ENCODE measurements around the gene VAMP7. TPM values are rescaled to one million over a fixed set of nuclear protein-coding genes. Genes with fewer than 3 reads are reported as not detected.
"Not testable (repeated sequence)": the region's sequence is repeated elsewhere in the genome, so short reads cannot be mapped to it uniquely, and the experiment has no call there.

Gene VAMP7
- total and polyA plus RNA-seq, 10 of the 15 experiments (the other 5 are each of a cell fraction or from before 2014, with no cell fraction given): 15.1 to 52.4 (median 35.8) TPM

- TF ChIP-seq USF2 (IDR thresholded peaks at IDR 0.05; ENCODE audit: borderline replicate concordance, low read depth, low read length): no peak
Measured at GRCh38 chrX:155899366-155899765, 18.2 kb downstream of the VAMP7 start (continued).

GRCh38 chrX:155900765-155901164 lies 19.6 kb downstream of the VAMP7 start:
- in situ Hi-C loops (cut with MboI): no loop called here
- H3K4me3 ChIP-seq: no peak overlapping the region
- no peaks in the 10 kb centered on the region for H3K79me2 ChIP-seq (ENCODE audit: control insufficient read depth, insufficient read depth, low read length)
- no peaks in the 10 kb centered on the region for H3K4me1 ChIP-seq (ENCODE audit: control insufficient read depth, insufficient read depth, low read length)
- CTCF ChIA-PET: no interaction called here
- ATAC-seq (no peak), FAIRE-seq (no peak), DNase-seq (ENCODE audit: low read depth, low spot score) (no peak)
- TF ChIP-seq MYC (IDR thresholded peaks at IDR 0.05; ENCODE audit: insufficient read depth, insufficient read length, insufficient replicate concordance, low read length, severe bottlenecking): no peak
- no peak for TF ChIP-seq BMI1 (IDR thresholded peaks at IDR 0.05; ENCODE audit: borderline replicate concordance)
- no peak for TF ChIP-seq SUZ12 (IDR thresholded peaks at IDR 0.05; ENCODE audit: unreplicated experiment)
- no peak for TF ChIP-seq RUNX3 (IDR thresholded peaks at IDR 0.05; ENCODE audit: low read length)
- TF ChIP-seq NFYA (IDR thresholded peaks at IDR 0.05; ENCODE audit: borderline replicate concordance, low read depth, low read length): no peak
- TF ChIP-seq TCF3 (IDR thresholded peaks at IDR 0.05; ENCODE audit: borderline replicate concordance, insufficient read depth, low read depth, low read length): no peak
- no peak for TF ChIP-seq RAD51 (IDR thresholded peaks at IDR 0.05)
- H3K27ac ChIP-seq (ENCODE audit: control insufficient read depth, insufficient read depth): no peak overlapping the region
- POLR2A ChIA-PET: no interaction called here
- no peaks in the 10 kb centered on the region for H3K27me3 ChIP-seq (replicated peaks in 1 of 2; ENCODE audit: control insufficient read depth in 2 of 2, insufficient read depth in 2 of 2, low read length in 1 of 2)
- BruUV-seq (replicated peaks): no TSS peak
- intact Hi-C loops (cut with micrococcal nuclease; ENCODE audit: unreplicated experiment): no loop called here
- no peak overlapping the region for H2AFZ ChIP-seq (ENCODE audit: control insufficient read depth, low read depth, low read length)
- no peak overlapping the region for H3K4me2 ChIP-seq (ENCODE audit: control insufficient read depth, insufficient read depth)
- H3K36me3 ChIP-seq (ENCODE audit: control insufficient read depth in 2 of 2, insufficient read depth in 2 of 2, low read length in 1 of 2): peaks cover 0 to 3% of the 10 kb centered on the region in 2 experiments; a peak in 1 of 4 replicates
- no peak overlapping the region for H3K9ac ChIP-seq (ENCODE audit: control insufficient read depth, insufficient read depth, low read length)
- SMC1A ChIA-PET (ENCODE audit: uncharacterized antibody, unreplicated experiment): no interaction called here
- H3K9me3 ChIP-seq (replicated peaks; ENCODE audit: control insufficient read depth, insufficient read depth, low read length): no peaks in the 10 kb centered on the region; the same call in 2 of the 3 replicates
- no peaks in the 10 kb centered on the region for H4K20me1 ChIP-seq (ENCODE audit: control insufficient read depth, insufficient read depth)
- RAD21 ChIA-PET (ENCODE audit: unreplicated experiment): no interaction called here
- 66% methylated on average over 2 of the region's 2 CpGs for WGBS (ENCODE audit: insufficient coverage, insufficient replicate concordance, low lambda C conversion rate, missing lambda C conversion rate)

GRCh38 chrX:155907661-155908060 lies 26.5 kb downstream of the VAMP7 start:
- 86% methylated on average over 23 of the region's 26 CpGs for WGBS (ENCODE audit: insufficient coverage, insufficient replicate concordance, low lambda C conversion rate, missing lambda C conversion rate)
- RAD21 ChIA-PET (ENCODE audit: unreplicated experiment); H3K9ac ChIP-seq (ENCODE audit: control insufficient read depth, insufficient read depth, low read length); CTCF ChIA-PET; H3K4me2 ChIP-seq (ENCODE audit: control insufficient read depth, insufficient read depth); SMC1A ChIA-PET (ENCODE audit: uncharacterized antibody, unreplicated experiment); POLR2A ChIA-PET; H3K9me3 ChIP-seq (replicated peaks; ENCODE audit: control insufficient read depth, insufficient read depth, low read length); BruUV-seq (replicated peaks); ATAC-seq; H3K36me3 ChIP-seq (ENCODE audit: control insufficient read depth in 2 of 2, insufficient read depth in 2 of 2, low read length in 1 of 2); H3K27me3 ChIP-seq (replicated peaks in 1 of 2; ENCODE audit: control insufficient read depth in 2 of 2, insufficient read depth in 2 of 2, low read length in 1 of 2); intact Hi-C loops (cut with micrococcal nuclease; ENCODE audit: unreplicated experiment); H2AFZ ChIP-seq (ENCODE audit: control insufficient read depth, low read depth, low read length); FAIRE-seq; in situ Hi-C loops (cut with MboI); H3K4me1 ChIP-seq (ENCODE audit: control insufficient read depth, insufficient read depth, low read length); H4K20me1 ChIP-seq (ENCODE audit: control insufficient read depth, insufficient read depth); H3K27ac ChIP-seq (ENCODE audit: control insufficient read depth, insufficient read depth); H3K79me2 ChIP-seq (ENCODE audit: control insufficient read depth, insufficient read depth, low read length); DNase-seq (ENCODE audit: low read depth, low spot score); H3K4me3 ChIP-seq: not testable (repeated sequence)

Measured in GM12878 (cell line).